Measurements from ENCODE around the gene SLPI.

SLPI gene

GRCh38 chr20:45275338-45275737 lies 21.0 kb upstream of the SLPI start:
- no peak for DNase-seq

GRCh38 chr20:45269754-45270270 lies 15.4 kb upstream of the SLPI start:
- DNase-seq, result no peak

GRCh38 chr20:45269056-45269455 lies 14.7 kb upstream of the SLPI start:
- no peak for DNase-seq

- DNase-seq, result no peak
Measured at GRCh38 chr20:45268531-45268930, 14.2 kb upstream of the SLPI start.

- DNase-seq, result no peak
Measured at GRCh38 chr20:45266977-45267376, 12.6 kb upstream of the SLPI start.

GRCh38 chr20:45263556-45264266 lies 9.3 kb upstream of the SLPI start:
- no peak for DNase-seq

- no peak for DNase-seq
Measured at GRCh38 chr20:45258664-45259063, 4.3 kb upstream of the SLPI start.

- DNase-seq, result no peak
Measured at GRCh38 chr20:45258259-45258658, 3.9 kb upstream of the SLPI start.

GRCh38 chr20:45257711-45258110 lies 3.3 kb upstream of the SLPI start:
- DNase-seq, result no peak

GRCh38 chr20:45257161-45257560 lies 2.8 kb upstream of the SLPI start:
- DNase-seq, result no peak

GRCh38 chr20:45253261-45253660 lies 1.1 kb downstream of the SLPI start:
- DNase-seq, result no peak

- DNase-seq, result no peak
Measured at GRCh38 chr20:45251884-45252560, 2.3 kb downstream of the SLPI start.

- no peak for DNase-seq
Measured at GRCh38 chr20:45248609-45249008, 5.8 kb downstream of the SLPI start.

GRCh38 chr20:45247865-45248264 lies 6.5 kb downstream of the SLPI start:
- no peak for DNase-seq

GRCh38 chr20:45246109-45246508 lies 8.3 kb downstream of the SLPI start:
- no peak for DNase-seq

GRCh38 chr20:45238139-45238538 lies 16.2 kb downstream of the SLPI start:
- no peak for DNase-seq

- DNase-seq, result no peak
Measured at GRCh38 chr20:45235995-45236394, 18.4 kb downstream of the SLPI start.

GRCh38 chr20:45230631-45231030 lies 23.7 kb downstream of the SLPI start:
- DNase-seq, result no peak

- no peak for DNase-seq
Measured at GRCh38 chr20:45229264-45230056, 24.9 kb downstream of the SLPI start.

GRCh38 chr20:45226287-45226686 lies 28.1 kb downstream of the SLPI start:
- no peak for DNase-seq

GRCh38 chr20:45223136-45223535 lies 31.2 kb downstream of the SLPI start:
- DNase-seq, result no peak

- no peak for DNase-seq
Measured at GRCh38 chr20:45221076-45221475, 33.3 kb downstream of the SLPI start, which contains the start of gene SEMG2. TSS of gene SEMG2 (plus strand) at chr20:45221373. CDS start at chr20:45221390, 17 bp downstream.

All from amygdala (tissue), 56 donors.